HepG2 (cell line): ENCODE data around the gene BICDL1. TPM values are rescaled to one million over a fixed set of nuclear protein-coding genes. Genes with fewer than 3 reads are reported as not detected.

Source experiments
- ARID5B ChIP-seq: IDR thresholded peaks from 2 replicates; pipeline ENCODE4 v1.4.0; 2020; ENCODE audit warnings: mild to moderate bottlenecking, missing genetic modification reagents
- ATF2 ChIP-seq: sonication (generic); formaldehyde crosslinking; IDR thresholded peaks from 2 replicates; pipeline ENCODE4 v1.4.0; 2020; ENCODE audit warnings: missing genetic modification reagents
- HBP1 ChIP-seq: IDR thresholded peaks from 2 replicates; pipeline ENCODE4 v1.6.1; 2016; ENCODE audit warnings: low read depth, control low read depth
- HNRNPLL ChIP-seq: fragments of 200-400 bp; formaldehyde crosslinking; IDR thresholded peaks from 2 replicates; pipeline ENCODE4 v1.6.1; 2017; ENCODE audit warnings: mild to moderate bottlenecking, low read depth, low read length; ENCODE audit not compliant: poor library complexity, severe bottlenecking
- ISX ChIP-seq: sonication (generic); formaldehyde crosslinking; conservative IDR thresholded peaks from 2 replicates; pipeline ENCODE4 v1.5.0; 2020; ENCODE audit warnings: missing genetic modification reagents
- MAFK ChIP-seq, 2 experiments: IDR thresholded peaks in 1 of 2; conservative IDR thresholded peaks in 1 of 2; 2 replicates each; pipeline ENCODE4 v1.6.1; 2011; ENCODE audit warnings: improper control_type of control experiment in 2 of 2, low read length in 2 of 2
- NR2F6 ChIP-seq, 2 experiments: IDR thresholded peaks; 2 replicates each; pipeline ENCODE4 v1.6.1; 2016; ENCODE audit warnings: antibody characterized with exemption in 1 of 2, mild to moderate bottlenecking in 1 of 2
- PCBP2 ChIP-seq: fragments of 200-400 bp; formaldehyde crosslinking; optimal IDR thresholded peaks from 2 replicates; pipeline ENCODE3; 2018; ENCODE audit warnings: low read length, low read depth; ENCODE audit not compliant: poor library complexity, severe bottlenecking
- SAP130 ChIP-seq: IDR thresholded peaks from 2 replicates; pipeline ENCODE4 v1.6.1; 2016; ENCODE audit warnings: low read depth
- SMAD9 ChIP-seq: sonication (generic); formaldehyde crosslinking; IDR thresholded peaks from 2 replicates; pipeline ENCODE4 v1.5.1; 2020; ENCODE audit warnings: mild to moderate bottlenecking, missing genetic modification reagents
- SOX5 ChIP-seq: IDR thresholded peaks from 2 replicates; pipeline ENCODE4 v1.6.1; 2016; ENCODE audit warnings: borderline replicate concordance
- TBX3 ChIP-seq: fragments of 450-650 bp; IDR thresholded peaks from 2 replicates; pipeline ENCODE4 v1.6.1; 2017; ENCODE audit warnings: antibody characterized with exemption, mild to moderate bottlenecking, inconsistent platforms, borderline replicate concordance
- ZKSCAN1 ChIP-seq: fragments of 150-350 bp; IDR thresholded peaks from 2 replicates; pipeline ENCODE4 v1.6.1; 2014; ENCODE audit warnings: low read length
- ZMYM3 ChIP-seq: sonication (generic); formaldehyde crosslinking; IDR thresholded peaks from 2 replicates; pipeline ENCODE4 v1.5.1; 2020; ENCODE audit warnings: mild to moderate bottlenecking, missing genetic modification reagents
- ZNF124 ChIP-seq: sonication (generic); formaldehyde crosslinking; IDR thresholded peaks from 2 replicates; pipeline ENCODE4 v1.4.0; 2020; ENCODE audit warnings: missing genetic modification reagents
- ZNF253 ChIP-seq: sonication (generic); formaldehyde crosslinking; IDR thresholded peaks from 2 replicates; pipeline ENCODE4 v1.8.0; 2022; ENCODE audit warnings: mild to moderate bottlenecking, missing genetic modification reagents, borderline replicate concordance
- ZNF619 ChIP-seq: sonication (generic); formaldehyde crosslinking; IDR thresholded peaks from 2 replicates; pipeline ENCODE4 v1.4.0; 2020; ENCODE audit warnings: mild to moderate bottlenecking, missing genetic modification reagents
- polyA plus RNA-seq, 8 experiments: library from polyadenylated mRNA; depleted of rRNA in 3 of 8; stranded (reverse) in 7 of 8; unstranded in 1 of 8; fragments of >200 nt; fragmentation: Illumina TruSeq in 4 of 8; extraction: Trizol in 4 of 8; gene quantifications; 2 replicates each; pipeline versions ENCODE4 v1.2.1 to v1.2.3, GENCODE V29; 2011 to 2016; ENCODE audit warnings: low read depth in 4 of 8, missing spikeins in 1 of 8, mixed read lengths in 1 of 8; ENCODE audit not compliant: insufficient read depth in 1 of 8
- total RNA-seq, 5 experiments: library from RNA; depleted of rRNA; stranded (reverse); fragments of >200 nt; fragmentation: Illumina TruSeq; extraction: Trizol; gene quantifications; 2 replicates each; pipeline ENCODE4 v1.2.3, GENCODE V29; 2016; ENCODE audit warnings: low read depth in 1 of 5
- TF ChIP-seq, protein P1 (sequence below): sonication (generic); formaldehyde crosslinking; IDR thresholded peaks from 2 replicates; pipeline ENCODE4 v1.4.0; 2020; ENCODE audit warnings: missing genetic modification reagents
- TF ChIP-seq, protein P2 (sequence below): sonication (generic); formaldehyde crosslinking; IDR thresholded peaks from 2 replicates; pipeline ENCODE4 v1.4.0; 2020; ENCODE audit warnings: missing genetic modification reagents

The BICDL1 gene
- total and polyA plus RNA-seq, 2 of the 13 experiments (the other 11 are each of a cell fraction or from before 2014, with no cell fraction given) = 3.6 to 9.7 TPM

GRCh38 chr12:120118321-120119061 is 129.5 kb downstream of the BICDL1 start (continued):
- TF ChIP-seq, protein P1, sequence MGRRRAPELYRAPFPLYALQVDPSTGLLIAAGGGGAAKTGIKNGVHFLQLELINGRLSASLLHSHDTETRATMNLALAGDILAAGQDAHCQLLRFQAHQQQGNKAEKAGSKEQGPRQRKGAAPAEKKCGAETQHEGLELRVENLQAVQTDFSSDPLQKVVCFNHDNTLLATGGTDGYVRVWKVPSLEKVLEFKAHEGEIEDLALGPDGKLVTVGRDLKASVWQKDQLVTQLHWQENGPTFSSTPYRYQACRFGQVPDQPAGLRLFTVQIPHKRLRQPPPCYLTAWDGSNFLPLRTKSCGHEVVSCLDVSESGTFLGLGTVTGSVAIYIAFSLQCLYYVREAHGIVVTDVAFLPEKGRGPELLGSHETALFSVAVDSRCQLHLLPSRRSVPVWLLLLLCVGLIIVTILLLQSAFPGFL (CRISPR knock-in tag) = no peak
- TF ChIP-seq SAP130 (CRISPR knock-in tag) = peak; percentile 46
- no peak for TF ChIP-seq ZNF124 (CRISPR knock-in tag)
- no peak for TF ChIP-seq HBP1 (CRISPR knock-in tag)
- TF ChIP-seq ZMYM3 (CRISPR knock-in tag) = 0 out of 2 replicates have a peak, but pooled peaks have one; percentile 22
- no peak for TF ChIP-seq TBX3
- no peak for TF ChIP-seq ZNF619 (CRISPR knock-in tag)
- TF ChIP-seq, protein P2, sequence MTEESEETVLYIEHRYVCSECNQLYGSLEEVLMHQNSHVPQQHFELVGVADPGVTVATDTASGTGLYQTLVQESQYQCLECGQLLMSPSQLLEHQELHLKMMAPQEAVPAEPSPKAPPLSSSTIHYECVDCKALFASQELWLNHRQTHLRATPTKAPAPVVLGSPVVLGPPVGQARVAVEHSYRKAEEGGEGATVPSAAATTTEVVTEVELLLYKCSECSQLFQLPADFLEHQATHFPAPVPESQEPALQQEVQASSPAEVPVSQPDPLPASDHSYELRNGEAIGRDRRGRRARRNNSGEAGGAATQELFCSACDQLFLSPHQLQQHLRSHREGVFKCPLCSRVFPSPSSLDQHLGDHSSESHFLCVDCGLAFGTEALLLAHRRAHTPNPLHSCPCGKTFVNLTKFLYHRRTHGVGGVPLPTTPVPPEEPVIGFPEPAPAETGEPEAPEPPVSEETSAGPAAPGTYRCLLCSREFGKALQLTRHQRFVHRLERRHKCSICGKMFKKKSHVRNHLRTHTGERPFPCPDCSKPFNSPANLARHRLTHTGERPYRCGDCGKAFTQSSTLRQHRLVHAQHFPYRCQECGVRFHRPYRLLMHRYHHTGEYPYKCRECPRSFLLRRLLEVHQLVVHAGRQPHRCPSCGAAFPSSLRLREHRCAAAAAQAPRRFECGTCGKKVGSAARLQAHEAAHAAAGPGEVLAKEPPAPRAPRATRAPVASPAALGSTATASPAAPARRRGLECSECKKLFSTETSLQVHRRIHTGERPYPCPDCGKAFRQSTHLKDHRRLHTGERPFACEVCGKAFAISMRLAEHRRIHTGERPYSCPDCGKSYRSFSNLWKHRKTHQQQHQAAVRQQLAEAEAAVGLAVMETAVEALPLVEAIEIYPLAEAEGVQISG (CRISPR knock-in tag) = 0 out of 2 replicates have a peak, but pooled peaks have one; percentile 19
- TF ChIP-seq ARID5B (CRISPR knock-in tag) = no peak; the same call in 1 of the 2 replicates
- no peak for TF ChIP-seq ZNF253 (CRISPR knock-in tag)
- no peak for TF ChIP-seq ATF2 (CRISPR knock-in tag)
- TF ChIP-seq ISX = no peak
- no peak; the same call in 1 of the 2 replicates for TF ChIP-seq SOX5 (CRISPR knock-in tag)
- TF ChIP-seq ZKSCAN1 = no peak
- TF ChIP-seq PCBP2 = no peak
- TF ChIP-seq HNRNPLL = no peak
- peak; percentile 96 to 97 for TF ChIP-seq MAFK (conservative IDR thresholded peaks at IDR 0.05 in 1 of 2, IDR thresholded peaks at IDR 0.05 in 1 of 2; ENCODE audit: low read length in 2 of 2)
- TF ChIP-seq SMAD9 (CRISPR knock-in tag) = no peak
- TF ChIP-seq NR2F6 (IDR thresholded peaks at IDR 0.05) = no peak
- TF ChIP-seq NR2F6 (CRISPR knock-in tag; IDR thresholded peaks at IDR 0.05) = no peak
